Mucosa of rectum (tissue), 2 donors: ENCODE measurements around the gene WASL.

Source experiments
- H3K27ac ChIP-seq, 2 donors: one replicate each; pipeline ENCODE4 v1.7.0; 2013; ENCODE audit warnings: inconsistent platforms in 2 of 2, low read depth in 2 of 2, low read length in 2 of 2
- H3K27me3 ChIP-seq, 2 donors: one replicate each; pipeline ENCODE4 v1.7.0; 2013; ENCODE audit warnings: low read length in 2 of 2; ENCODE audit not compliant: control insufficient read depth in 2 of 2, insufficient read depth in 2 of 2
- H3K36me3 ChIP-seq, 2 donors: one replicate each; pipeline ENCODE4 v1.7.0; 2013; ENCODE audit warnings: low read length in 2 of 2; ENCODE audit not compliant: control insufficient read depth in 2 of 2, insufficient read depth in 2 of 2
- H3K4me1 ChIP-seq, 2 donors: one replicate each; pipeline ENCODE4 v1.7.0; 2013; ENCODE audit warnings: low read length in 2 of 2, mild to moderate bottlenecking in 1 of 2; ENCODE audit not compliant: control insufficient read depth in 2 of 2, insufficient read depth in 2 of 2
- H3K4me3 ChIP-seq, 2 donors: one replicate each; pipeline ENCODE4 v1.7.0; 2013; ENCODE audit warnings: low read length in 2 of 2
- H3K9ac ChIP-seq, 2 donors: one replicate each; pipeline ENCODE4 v1.7.0; 2013; ENCODE audit warnings: low read length in 2 of 2, low read depth in 1 of 2, mild to moderate bottlenecking in 1 of 2
- H3K9me3 ChIP-seq, 2 donors: one replicate each; pipeline ENCODE4 v1.7.0; 2013; ENCODE audit warnings: low read length in 2 of 2; ENCODE audit not compliant: control insufficient read depth in 2 of 2
- donor health status: healthy.
- donor health status: Normal muscosa, but diverticular disease.

WASL gene

GRCh38 chr7:123771256-123771655, 22.5 kb upstream of the WASL start:
- Histone ChIP-seq H3K4me1 (no peaks in the 10 kb centered on the region), H3K36me3 (no peaks in the 10 kb centered on the region), H3K9me3 (no peaks in the 10 kb centered on the region), H3K4me3 (no peak overlapping the region), H3K27me3 (no peaks in the 10 kb centered on the region), H3K9ac (no peak overlapping the region), H3K27ac (no peak overlapping the region)

- H3K36me3 ChIP-seq, result no peaks in the 10 kb centered on the region
- no peaks in the 10 kb centered on the region for H3K27me3 ChIP-seq
- H3K9me3 ChIP-seq, result no peaks in the 10 kb centered on the region
- no peak overlapping the region for H3K9ac ChIP-seq
- H3K27ac ChIP-seq, result no peak overlapping the region
- no peak overlapping the region for H3K4me3 ChIP-seq
- no peaks in the 10 kb centered on the region for H3K4me1 ChIP-seq
Measured at GRCh38 chr7:123770378-123770777, 21.6 kb upstream of the WASL start.

- no peak overlapping the region for H3K27ac ChIP-seq
- no peaks in the 10 kb centered on the region for H3K27me3 ChIP-seq
- no peaks in the 10 kb centered on the region for H3K36me3 ChIP-seq
- no peak overlapping the region for H3K4me3 ChIP-seq
- no peaks in the 10 kb centered on the region for H3K4me1 ChIP-seq
- no peaks in the 10 kb centered on the region for H3K9me3 ChIP-seq
- no peak overlapping the region for H3K9ac ChIP-seq
Measured at GRCh38 chr7:123769371-123769770, 20.6 kb upstream of the WASL start.

DNA sequence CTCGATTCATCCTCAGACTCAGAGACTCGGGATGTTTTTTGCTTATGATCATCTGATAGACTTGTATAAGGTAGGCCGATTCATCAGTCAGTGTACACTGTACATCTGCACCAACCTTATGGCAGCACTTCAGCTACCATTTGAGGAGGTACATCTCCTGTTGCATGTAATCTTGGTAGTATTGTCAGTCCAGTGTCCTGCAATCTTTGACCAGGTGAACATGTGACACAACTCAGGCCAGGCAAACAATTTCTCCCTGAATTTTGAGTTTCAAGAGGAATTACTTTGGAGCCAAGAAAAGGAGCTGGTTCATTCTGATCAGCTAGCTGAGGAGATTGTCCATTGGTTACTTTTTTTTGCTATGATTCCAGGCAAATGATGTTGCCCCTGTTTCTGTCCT, 19.7 kb upstream of the WASL start:
- H3K4me3 ChIP-seq, result no peak overlapping the region
- H3K9ac ChIP-seq, result no peak overlapping the region
- no peaks in the 10 kb centered on the region for H3K27me3 ChIP-seq
- H3K9me3 ChIP-seq, result no peaks in the 10 kb centered on the region
- H3K4me1 ChIP-seq, result no peaks in the 10 kb centered on the region
- H3K27ac ChIP-seq, result no peak overlapping the region
- no peaks in the 10 kb centered on the region for H3K36me3 ChIP-seq

- Histone ChIP-seq H3K4me1 (no peaks in the 10 kb centered on the region), H3K36me3 (no peaks in the 10 kb centered on the region), H3K27ac (no peak overlapping the region), H3K4me3 (no peak overlapping the region), H3K9me3 (no peaks in the 10 kb centered on the region), H3K9ac (no peak overlapping the region), H3K27me3 (no peaks in the 10 kb centered on the region)
Measured at GRCh38 chr7:123763191-123763661, 14.4 kb upstream of the WASL start.

DNA sequence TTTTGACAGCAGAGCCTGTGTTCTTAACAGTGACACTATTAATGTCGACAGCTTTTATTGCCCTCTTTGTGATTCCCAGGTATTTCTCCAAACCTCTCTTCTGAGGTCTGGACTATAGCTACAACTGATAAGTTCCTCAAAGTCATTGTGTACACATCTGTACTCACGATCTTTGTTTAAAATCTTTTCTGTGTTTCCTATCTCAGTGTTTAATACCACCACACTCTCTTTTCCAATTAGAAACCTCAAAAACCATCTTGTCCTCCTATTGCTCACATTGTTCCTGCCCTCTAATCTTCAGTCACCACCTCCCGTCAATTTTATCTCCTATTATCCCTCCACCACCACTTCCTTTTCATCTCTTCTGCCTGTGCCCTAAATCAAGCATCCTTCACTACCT, 12.9 kb upstream of the WASL start:
- H3K4me1 ChIP-seq, result no peaks in the 10 kb centered on the region
- H3K9me3 ChIP-seq, result no peaks in the 10 kb centered on the region
- no peak overlapping the region for H3K27ac ChIP-seq
- no peaks in the 10 kb centered on the region for H3K27me3 ChIP-seq
- H3K9ac ChIP-seq, result no peak overlapping the region
- H3K4me3 ChIP-seq, result no peak overlapping the region
- H3K36me3 ChIP-seq, result no peaks in the 10 kb centered on the region

DNA sequence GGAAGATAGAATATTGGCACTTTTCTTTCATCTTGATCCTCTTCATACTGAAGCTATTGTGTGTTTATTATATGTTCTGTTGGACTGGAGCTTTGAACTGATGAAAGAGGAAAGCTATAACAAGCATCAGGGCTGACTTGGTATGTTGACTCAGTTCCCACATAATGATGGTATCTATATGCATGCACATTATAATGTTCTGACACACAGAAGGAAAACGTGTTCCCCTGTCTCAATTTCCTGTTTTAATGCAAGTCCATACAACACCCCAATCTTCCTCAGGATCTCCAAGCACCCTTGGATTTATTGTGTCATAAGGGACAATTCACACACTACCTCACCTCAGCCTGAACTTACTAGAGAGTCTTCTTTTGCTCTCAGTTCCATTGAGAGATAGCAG, 8.3 kb upstream of the WASL start:
- Histone ChIP-seq H3K36me3 (no peaks in the 10 kb centered on the region), H3K27ac (no peak overlapping the region), H3K4me3 (no peak overlapping the region), H3K4me1 (peaks cover 3 to 5% of the 10 kb centered on the region in 2 donors), H3K9ac (no peak overlapping the region), H3K27me3 (no peaks in the 10 kb centered on the region), H3K9me3 (no peaks in the 10 kb centered on the region)

DNA sequence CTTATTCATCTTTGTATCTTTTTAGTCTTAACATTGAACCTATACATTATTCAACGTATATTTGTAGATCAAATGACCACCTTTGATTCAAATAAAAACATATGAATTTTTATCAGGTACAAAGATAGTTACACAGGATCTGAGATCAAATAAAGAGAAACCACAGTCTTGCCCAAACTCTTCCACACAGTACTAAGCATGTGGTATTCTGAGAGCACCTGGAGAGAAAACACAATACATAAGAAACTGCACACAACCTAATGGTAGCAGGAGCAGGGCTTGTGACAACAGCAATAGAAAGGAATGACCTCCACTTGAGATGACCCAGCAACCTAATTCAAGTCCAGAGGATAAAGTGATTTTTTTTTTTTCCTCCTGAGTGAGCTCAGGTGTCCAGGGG, 6.5 kb upstream of the WASL start:
- H3K9me3 ChIP-seq, result no peaks in the 10 kb centered on the region
- H3K4me3 ChIP-seq, result no peak overlapping the region
- no peak overlapping the region for H3K9ac ChIP-seq
- no peaks in the 10 kb centered on the region for H3K36me3 ChIP-seq
- H3K4me1 ChIP-seq, result peaks cover 8 to 9% of the 10 kb centered on the region in 2 donors
- no peak overlapping the region for H3K27ac ChIP-seq
- no peaks in the 10 kb centered on the region for H3K27me3 ChIP-seq

GRCh38 chr7:123754271-123754871, 5.6 kb upstream of the WASL start:
- Histone ChIP-seq H3K27me3 (no peaks in the 10 kb centered on the region), H3K4me3 (no peak overlapping the region), H3K9ac (no peak overlapping the region), H3K27ac (peak overlapping the region in 1 of 2 donors; percentile 33), H3K4me1 (peaks cover 8 to 15% of the 10 kb centered on the region in 2 donors), H3K9me3 (no peaks in the 10 kb centered on the region), H3K36me3 (no peaks in the 10 kb centered on the region)

GRCh38 chr7:123752534-123752933, 3.7 kb upstream of the WASL start:
- Histone ChIP-seq H3K9me3 (no peaks in the 10 kb centered on the region), H3K4me3 (no peak overlapping the region), H3K9ac (no peak overlapping the region), H3K36me3 (no peaks in the 10 kb centered on the region), H3K27me3 (no peaks in the 10 kb centered on the region), H3K4me1 (peaks cover 8 to 15% of the 10 kb centered on the region in 2 donors), H3K27ac (no peak overlapping the region)

- Histone ChIP-seq H3K27me3 (no peaks in the 10 kb centered on the region), H3K4me3 (no peak overlapping the region), H3K9ac (no peak overlapping the region), H3K9me3 (no peaks in the 10 kb centered on the region), H3K36me3 (no peaks in the 10 kb centered on the region), H3K27ac (no peak overlapping the region), H3K4me1 (peaks cover 8 to 15% of the 10 kb centered on the region in 2 donors)
Measured at GRCh38 chr7:123751821-123752220, 3.0 kb upstream of the WASL start.
